WTC11 (cell line): Measurements from ENCODE around the gene SLC5A7. TPM values are rescaled to one million over a fixed set of nuclear protein-coding genes. Genes with fewer than 3 reads are reported as not detected.

Experiments used
- ATAC-seq: fragments of 200-7000 bp; cut with Tn5 transposase; 2 replicates; pipeline ENCODE4 v1.10.0; 2021; ENCODE audit warnings: mild to moderate bottlenecking, moderate library complexity
- CTCF ChIA-PET: fragments of 300-600 bp; sonication (Branson Sonifier 250); formaldehyde crosslinking; loops from one replicate; lab custom pipeline; 2021; ENCODE audit warnings: antibody characterized with exemption; lab: Charles Lee
- POLR2A ChIA-PET: fragments of 350-600 bp; sonication (Branson Sonifier 250); formaldehyde crosslinking; loops from one replicate; lab custom pipeline; 2021; ENCODE audit warnings: antibody characterized with exemption; lab: Charles Lee
- DNase-seq: peaks from one replicate; pipeline ENCODE4 v3.0.0; 2021; ENCODE audit warnings: low spot score
- H3K27ac Mint-ChIP-seq: 2 replicates; pipeline ENCODE4 v1.8.0; 2021; ENCODE audit warnings: mixed read lengths
- H3K27me3 Mint-ChIP-seq: 2 replicates; pipeline ENCODE4 v1.8.0; 2021; ENCODE audit warnings: low read depth, mild to moderate bottlenecking, moderate library complexity, mixed read lengths
- H3K36me3 Mint-ChIP-seq: 2 replicates; pipeline ENCODE4 v1.8.0; 2021; ENCODE audit warnings: mixed read lengths
- H3K4me1 Mint-ChIP-seq: 2 replicates; pipeline ENCODE4 v1.8.0; 2022; ENCODE audit warnings: mixed read lengths
- H3K4me3 Mint-ChIP-seq: 2 replicates; pipeline ENCODE4 v1.8.0; 2021; ENCODE audit warnings: mild to moderate bottlenecking, moderate library complexity, mixed read lengths
- H3K9me3 Mint-ChIP-seq: 2 replicates; pipeline ENCODE4 v1.8.0; 2021; ENCODE audit warnings: mixed read lengths
- ATF1 ChIP-seq: sonication (generic); formaldehyde crosslinking; IDR thresholded peaks from 2 replicates; pipeline ENCODE4 v1.8.1; 2023; ENCODE audit warnings: mild to moderate bottlenecking, moderate library complexity, missing genetic modification reagents
- CREM ChIP-seq: sonication (generic); formaldehyde crosslinking; IDR thresholded peaks from 2 replicates; pipeline ENCODE4 v1.8.1; 2022; ENCODE audit warnings: mild to moderate bottlenecking, missing genetic modification reagents, moderate library complexity
- E2F5 ChIP-seq: sonication (generic); formaldehyde crosslinking; IDR thresholded peaks from 2 replicates; pipeline ENCODE4 v1.8.1; 2022; ENCODE audit warnings: mild to moderate bottlenecking, moderate library complexity, missing genetic modification reagents
- ELF4 ChIP-seq: sonication (generic); formaldehyde crosslinking; IDR thresholded peaks from 2 replicates; pipeline ENCODE4 v1.8.1; 2022; ENCODE audit warnings: low read depth, mild to moderate bottlenecking, moderate library complexity, missing genetic modification reagents
- FOXK1 ChIP-seq: sonication (generic); formaldehyde crosslinking; IDR thresholded peaks from 2 replicates; pipeline ENCODE4 v1.8.0; 2022; ENCODE audit warnings: mild to moderate bottlenecking, moderate library complexity, missing genetic modification reagents
- FOXP1 ChIP-seq: sonication (generic); formaldehyde crosslinking; IDR thresholded peaks from 2 replicates; pipeline ENCODE4 v1.8.0; 2022; ENCODE audit warnings: missing genetic modification reagents, mild to moderate bottlenecking, moderate library complexity, borderline replicate concordance
- GTF2I ChIP-seq: fragments of 250-450 bp; sonication (Bioruptor Pico); conservative IDR thresholded peaks from 2 replicates; pipeline ENCODE4 v1.4.0; 2021; ENCODE audit warnings: mild to moderate bottlenecking
- IRF2 ChIP-seq: sonication (generic); formaldehyde crosslinking; IDR thresholded peaks from 2 replicates; pipeline ENCODE4 v1.8.0; 2022; ENCODE audit warnings: low read depth, missing genetic modification reagents, borderline replicate concordance
- JAZF1 ChIP-seq: fragments of 250-450 bp; sonication (Bioruptor Pico); IDR thresholded peaks from 2 replicates; pipeline ENCODE4 v1.9.0; 2021; ENCODE audit warnings: moderate library complexity, mild to moderate bottlenecking, inconsistent platforms
- MXD4 ChIP-seq: fragments of 250-450 bp; sonication (Bioruptor Pico); IDR thresholded peaks from 2 replicates; pipeline ENCODE4 v1.8.0; 2021; ENCODE audit warnings: mild to moderate bottlenecking, moderate library complexity, borderline replicate concordance
- MYBL2 ChIP-seq: sonication (generic); formaldehyde crosslinking; IDR thresholded peaks from 2 replicates; pipeline ENCODE4 v1.8.1; 2023; ENCODE audit warnings: mild to moderate bottlenecking, moderate library complexity, missing genetic modification reagents
- NFYB ChIP-seq: sonication (generic); formaldehyde crosslinking; conservative IDR thresholded peaks from 2 replicates; pipeline ENCODE4 v1.8.0; 2022; ENCODE audit warnings: low read depth, missing genetic modification reagents
- NR2C2 ChIP-seq: sonication (generic); formaldehyde crosslinking; IDR thresholded peaks from 2 replicates; pipeline ENCODE4 v1.8.0; 2022; ENCODE audit warnings: mild to moderate bottlenecking, missing genetic modification reagents
- NR3C1 ChIP-seq: sonication (generic); formaldehyde crosslinking; conservative IDR thresholded peaks from 2 replicates; pipeline ENCODE4 v1.8.1; 2023; ENCODE audit warnings: low read depth, mild to moderate bottlenecking, missing genetic modification reagents
- OVOL2 ChIP-seq: fragments of 250-450 bp; sonication (Bioruptor Pico); IDR thresholded peaks from 2 replicates; pipeline ENCODE4 v1.9.0; 2021; ENCODE audit warnings: mild to moderate bottlenecking, borderline replicate concordance
- PRRX2 ChIP-seq: fragments of 250-450 bp; sonication (Bioruptor Pico); IDR thresholded peaks from 2 replicates; pipeline ENCODE4 v1.8.0; 2021; ENCODE audit warnings: mild to moderate bottlenecking
- TEAD1 ChIP-seq: sonication (generic); formaldehyde crosslinking; IDR thresholded peaks from 2 replicates; pipeline ENCODE4 v1.8.0; 2022; ENCODE audit warnings: mild to moderate bottlenecking, missing genetic modification reagents
- TP53 ChIP-seq: sonication (generic); formaldehyde crosslinking; IDR thresholded peaks from 2 replicates; pipeline ENCODE4 v1.8.1; 2023; ENCODE audit warnings: mild to moderate bottlenecking, missing genetic modification reagents
- ZNF121 ChIP-seq: sonication (generic); formaldehyde crosslinking; IDR thresholded peaks from 2 replicates; pipeline ENCODE4 v1.8.0; 2023; ENCODE audit warnings: missing genetic modification reagents
- ZNF138 ChIP-seq: sonication (generic); formaldehyde crosslinking; conservative IDR thresholded peaks from 2 replicates; pipeline ENCODE4 v1.8.1; 2022; ENCODE audit warnings: mild to moderate bottlenecking, moderate library complexity, missing genetic modification reagents
- ZNF416 ChIP-seq: fragments of 250-450 bp; sonication (Bioruptor Pico); IDR thresholded peaks from 2 replicates; pipeline ENCODE4 v1.9.0; 2021; ENCODE audit warnings: mild to moderate bottlenecking, inconsistent platforms
- total RNA-seq: library from RNA; stranded (reverse); gene quantifications from 3 replicates; pipeline ENCODE4 v1.2.3, GENCODE V29; 2021
- TF ChIP-seq, protein P1 (sequence below): sonication (generic); formaldehyde crosslinking; conservative IDR thresholded peaks from 2 replicates; pipeline ENCODE4 v1.8.1; 2022; ENCODE audit warnings: mild to moderate bottlenecking, missing genetic modification reagents
- TF ChIP-seq, protein P2 (sequence below): fragments of 250-450 bp; sonication (Bioruptor Pico); IDR thresholded peaks from 2 replicates; pipeline ENCODE4 v2.1.2; 2022; ENCODE audit warnings: mild to moderate bottlenecking, moderate library complexity
- TF ChIP-seq, protein P3 (sequence below): sonication (generic); formaldehyde crosslinking; IDR thresholded peaks from 2 replicates; pipeline ENCODE4 v1.8.0; 2022; ENCODE audit warnings: mild to moderate bottlenecking, missing genetic modification reagents

SLC5A7 gene
- total RNA-seq, 1 experiment from 2014 or later: not detected

GRCh38 chr2:108031471-108031941 lies 45.2 kb downstream of the SLC5A7 start:
- DNase-seq (no peak), ATAC-seq (no peak)
- H3K4me3 Mint-ChIP-seq: no peak overlapping the region
- TF ChIP-seq, protein P1, sequence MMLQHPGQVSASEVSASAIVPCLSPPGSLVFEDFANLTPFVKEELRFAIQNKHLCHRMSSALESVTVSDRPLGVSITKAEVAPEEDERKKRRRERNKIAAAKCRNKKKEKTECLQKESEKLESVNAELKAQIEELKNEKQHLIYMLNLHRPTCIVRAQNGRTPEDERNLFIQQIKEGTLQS (CRISPR knock-in tag): no peak
- TF ChIP-seq PRRX2 (CRISPR knock-in tag): no peak
- TF ChIP-seq CREM (CRISPR knock-in tag): no peak
- TF ChIP-seq JAZF1 (CRISPR knock-in tag): no peak
- no peak for TF ChIP-seq ZNF121 (CRISPR knock-in tag)
- no peak for TF ChIP-seq E2F5 (CRISPR knock-in tag)
- no peak for TF ChIP-seq NFYB (CRISPR knock-in tag)
- TF ChIP-seq TEAD1 (CRISPR knock-in tag): no peak
- no peak for TF ChIP-seq ZNF138 (CRISPR knock-in tag)
- no peak for TF ChIP-seq TP53 (CRISPR knock-in tag)
- TF ChIP-seq FOXP1 (CRISPR knock-in tag): no peak
- no peak for TF ChIP-seq ATF1 (CRISPR knock-in tag)
- TF ChIP-seq, protein P2, sequence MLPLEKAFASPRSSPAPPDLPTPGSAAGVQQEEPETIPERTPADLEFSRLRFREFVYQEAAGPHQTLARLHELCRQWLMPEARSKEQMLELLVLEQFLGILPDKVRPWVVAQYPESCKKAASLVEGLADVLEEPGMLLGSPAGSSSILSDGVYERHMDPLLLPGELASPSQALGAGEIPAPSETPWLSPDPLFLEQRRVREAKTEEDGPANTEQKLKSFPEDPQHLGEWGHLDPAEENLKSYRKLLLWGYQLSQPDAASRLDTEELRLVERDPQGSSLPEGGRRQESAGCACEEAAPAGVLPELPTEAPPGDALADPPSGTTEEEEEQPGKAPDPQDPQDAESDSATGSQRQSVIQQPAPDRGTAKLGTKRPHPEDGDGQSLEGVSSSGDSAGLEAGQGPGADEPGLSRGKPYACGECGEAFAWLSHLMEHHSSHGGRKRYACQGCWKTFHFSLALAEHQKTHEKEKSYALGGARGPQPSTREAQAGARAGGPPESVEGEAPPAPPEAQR: no peak
- no peak for TF ChIP-seq ELF4 (CRISPR knock-in tag)
- no peak for TF ChIP-seq IRF2
- no peak for TF ChIP-seq MYBL2
- no peak for TF ChIP-seq NR3C1 (CRISPR knock-in tag)
- TF ChIP-seq, protein P3, sequence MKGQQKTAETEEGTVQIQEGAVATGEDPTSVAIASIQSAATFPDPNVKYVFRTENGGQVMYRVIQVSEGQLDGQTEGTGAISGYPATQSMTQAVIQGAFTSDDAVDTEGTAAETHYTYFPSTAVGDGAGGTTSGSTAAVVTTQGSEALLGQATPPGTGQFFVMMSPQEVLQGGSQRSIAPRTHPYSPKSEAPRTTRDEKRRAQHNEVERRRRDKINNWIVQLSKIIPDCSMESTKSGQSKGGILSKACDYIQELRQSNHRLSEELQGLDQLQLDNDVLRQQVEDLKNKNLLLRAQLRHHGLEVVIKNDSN: no peak
- TF ChIP-seq GTF2I (CRISPR knock-in tag): no peak
- TF ChIP-seq NR2C2: no peak
- POLR2A ChIA-PET: no interaction called here
- H3K27me3 Mint-ChIP-seq: 0 out of 2 replicates have a peak, but pooled peaks cover 2% of the 10 kb centered on the region
- peaks cover 29% of the 10 kb centered on the region for H3K36me3 Mint-ChIP-seq
- no peak overlapping the region for H3K27ac Mint-ChIP-seq
- CTCF ChIA-PET: no interaction called here
- peaks cover 7% of the 10 kb centered on the region for H3K4me1 Mint-ChIP-seq
- H3K9me3 Mint-ChIP-seq: peaks cover 28% of the 10 kb centered on the region

DNA sequence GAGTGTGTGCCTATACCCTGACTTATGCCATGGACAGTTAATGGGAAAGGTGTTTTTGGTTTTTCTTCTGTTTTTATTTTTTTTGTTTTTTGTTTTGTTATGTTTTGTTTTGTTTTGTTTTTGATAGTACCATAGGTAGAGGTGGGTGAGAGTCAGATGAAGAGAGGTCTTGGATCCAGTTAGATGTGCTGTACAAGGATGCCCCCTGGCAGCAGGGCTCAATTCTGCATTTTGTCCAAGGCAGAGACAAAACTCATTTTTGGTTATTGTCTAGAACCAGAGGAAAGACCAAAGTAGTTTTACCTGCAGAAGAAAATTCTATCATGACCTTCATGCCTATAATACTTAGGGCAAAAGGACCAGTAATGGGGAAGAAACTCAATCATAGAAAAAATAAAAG lies 48.5 kb downstream of the SLC5A7 start:
- Mint-ChIP-seq H3K36me3 (peaks cover 31% of the 10 kb centered on the region), H3K4me3 (no peak overlapping the region), H3K27me3 (0 out of 2 replicates have a peak, but pooled peaks cover 2% of the 10 kb centered on the region), H3K4me1 (no peaks in the 10 kb centered on the region), H3K27ac (no peak overlapping the region), H3K9me3 (peaks cover 43% of the 10 kb centered on the region)
- ChIA-PET POLR2A (no interaction called here), CTCF (interaction anchor here (1.0 kb wide), 1 partner anchor 98 kb away, joined by 4 read pairs; no protein-coding TSS in a partner anchor)
- TF ChIP-seq OVOL2 (no peak), ZNF416 (no peak), MYBL2 (no peak), MXD4 (no peak), CREM (CRISPR knock-in tag) (no peak), NR3C1 (CRISPR knock-in tag) (no peak), FOXK1 (CRISPR knock-in tag) (no peak)
- no peak for ATAC-seq
- DNase-seq: no peak
